SU-DHL-6 (cell line): ENCODE results near the gene LRRC25.

ENCODE experiments used
- H2AFZ ChIP-seq: fragments of 200-600 bp; sonication (generic); 2 replicates; pipeline ENCODE4 v1.6.1; 2014; ENCODE audit warnings: low read depth, mild to moderate bottlenecking, moderate library complexity, mixed read lengths, antibody characterized with exemption, low read length; ENCODE audit not compliant: severe bottlenecking
- H3F3A ChIP-seq: fragments of 200-600 bp; shearing (Covaris generic); 2 replicates; pipeline ENCODE4 v1.6.0; 2016; ENCODE audit warnings: antibody characterized with exemption, mild to moderate bottlenecking; ENCODE audit not compliant: insufficient read depth
- H3K27ac ChIP-seq: fragments of 200-600 bp; sonication (generic); 2 replicates; pipeline ENCODE4 v1.5.1; 2016; ENCODE audit warnings: low read depth, mild to moderate bottlenecking, low read length, moderate library complexity, mixed read lengths
- H3K27me3 ChIP-seq: fragments of 200-600 bp; sonication (generic), shearing (Covaris generic); 2 replicates; pipeline ENCODE4 v1.6.0; 2014; ENCODE audit warnings: mild to moderate bottlenecking, low read length
- H3K36me3 ChIP-seq: fragments of 200-600 bp; sonication (generic); 2 replicates; pipeline ENCODE4 v1.6.1; 2014; ENCODE audit warnings: mild to moderate bottlenecking, low read length, mixed read lengths
- H3K4me2 ChIP-seq: fragments of 300-600, 200-600 bp; shearing (Covaris generic), sonication (generic); 2 replicates; pipeline ENCODE4 v1.6.0; 2014; ENCODE audit warnings: low read length, low read depth, mild to moderate bottlenecking; ENCODE audit not compliant: poor library complexity, severe bottlenecking
- H3K4me3 ChIP-seq: fragments of 200-600 bp; sonication (generic); 2 replicates; pipeline ENCODE4 v1.5.1; 2014; ENCODE audit warnings: antibody characterized with exemption, low read length, mild to moderate bottlenecking, mixed read lengths; ENCODE audit not compliant: insufficient read depth, poor library complexity, severe bottlenecking
- H3K79me2 ChIP-seq: fragments of 200-600 bp; sonication (generic); 2 replicates; pipeline ENCODE4 v1.6.1; 2014; ENCODE audit warnings: mild to moderate bottlenecking, low read length, moderate library complexity; ENCODE audit not compliant: insufficient read depth
- H3K9ac ChIP-seq: fragments of 200-600 bp; sonication (generic); 2 replicates; pipeline ENCODE4 v1.7.0; 2014; ENCODE audit warnings: mild to moderate bottlenecking, low read length
- H3K9me2 ChIP-seq: fragments of 200-600 bp; sonication (generic); replicated peaks from 2 replicates; pipeline ENCODE4 v1.6.1; 2014; ENCODE audit warnings: low read length; ENCODE audit not compliant: insufficient read depth
- H3K9me3 ChIP-seq: fragments of 200-600 bp; sonication (generic); 2 replicates; pipeline ENCODE4 v1.6.1; 2014; ENCODE audit warnings: low read length, mixed read lengths; ENCODE audit not compliant: insufficient read depth
- H4K20me1 ChIP-seq: fragments of 200-600 bp; sonication (generic); 2 replicates; pipeline ENCODE4 v1.6.1; 2014; ENCODE audit warnings: low read depth, mild to moderate bottlenecking, antibody characterized with exemption, low read length, moderate library complexity, mixed read lengths
- EZH2phosphoT487 ChIP-seq: fragments of 200-600 bp; sonication (generic), shearing (Covaris generic); conservative IDR thresholded peaks from 2 replicates; pipeline ENCODE4 v1.6.1; 2018; ENCODE audit warnings: mild to moderate bottlenecking, antibody characterized with exemption, low read length, moderate library complexity, mixed read lengths
- TF ChIP-seq, protein P1 (sequence below): fragments of 200-600 bp; sonication (generic); IDR thresholded peaks from one replicate; pipeline ENCODE4 v1.5.1; 2017; ENCODE audit warnings: antibody characterized with exemption, mild to moderate bottlenecking, low read length, moderate library complexity; ENCODE audit not compliant: insufficient read depth, poor library complexity, severe bottlenecking

Gene LRRC25

DNA sequence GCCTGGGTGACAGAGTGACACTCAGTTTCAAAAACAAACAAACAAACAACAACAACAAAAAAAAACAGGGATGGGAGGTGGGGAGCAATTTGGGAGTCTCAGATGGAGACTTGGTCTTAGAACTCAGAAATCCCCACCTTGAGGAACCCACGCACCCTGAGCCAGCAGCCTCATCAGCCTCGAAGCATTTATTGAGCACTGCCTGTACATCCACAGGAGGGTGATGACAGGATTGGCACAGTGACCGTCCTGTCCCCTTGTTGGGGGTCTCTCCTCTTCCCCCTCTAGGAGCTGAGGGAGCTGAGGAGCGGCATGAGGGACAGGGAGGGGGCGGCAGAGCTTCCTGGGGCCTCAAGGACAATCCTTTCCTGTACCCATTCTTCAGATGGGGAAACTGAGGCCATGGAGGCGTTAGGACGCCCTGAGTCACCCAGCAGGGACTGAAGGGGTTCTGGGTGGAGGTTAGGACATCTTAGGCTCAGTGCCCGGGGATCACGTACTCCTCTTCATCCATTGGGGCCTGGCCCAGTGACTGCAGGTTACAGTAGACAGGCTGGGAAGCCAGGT, 5.8 kb downstream of the LRRC25 start:
- H3K9me3 ChIP-seq = no peaks in the 10 kb centered on the region
- H3K4me3 ChIP-seq = no peak overlapping the region
- H3K36me3 ChIP-seq = no peaks in the 10 kb centered on the region
- no peak overlapping the region for H3K9ac ChIP-seq
- H3F3A ChIP-seq = no peaks in the 10 kb centered on the region
- no peak for TF ChIP-seq EZH2phosphoT487
- TF ChIP-seq, protein P1, sequence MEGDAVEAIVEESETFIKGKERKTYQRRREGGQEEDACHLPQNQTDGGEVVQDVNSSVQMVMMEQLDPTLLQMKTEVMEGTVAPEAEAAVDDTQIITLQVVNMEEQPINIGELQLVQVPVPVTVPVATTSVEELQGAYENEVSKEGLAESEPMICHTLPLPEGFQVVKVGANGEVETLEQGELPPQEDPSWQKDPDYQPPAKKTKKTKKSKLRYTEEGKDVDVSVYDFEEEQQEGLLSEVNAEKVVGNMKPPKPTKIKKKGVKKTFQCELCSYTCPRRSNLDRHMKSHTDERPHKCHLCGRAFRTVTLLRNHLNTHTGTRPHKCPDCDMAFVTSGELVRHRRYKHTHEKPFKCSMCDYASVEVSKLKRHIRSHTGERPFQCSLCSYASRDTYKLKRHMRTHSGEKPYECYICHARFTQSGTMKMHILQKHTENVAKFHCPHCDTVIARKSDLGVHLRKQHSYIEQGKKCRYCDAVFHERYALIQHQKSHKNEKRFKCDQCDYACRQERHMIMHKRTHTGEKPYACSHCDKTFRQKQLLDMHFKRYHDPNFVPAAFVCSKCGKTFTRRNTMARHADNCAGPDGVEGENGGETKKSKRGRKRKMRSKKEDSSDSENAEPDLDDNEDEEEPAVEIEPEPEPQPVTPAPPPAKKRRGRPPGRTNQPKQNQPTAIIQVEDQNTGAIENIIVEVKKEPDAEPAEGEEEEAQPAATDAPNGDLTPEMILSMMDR = no peak
- no peaks in the 10 kb centered on the region for H3K9me2 ChIP-seq
- H3K79me2 ChIP-seq = no peaks in the 10 kb centered on the region
- no peak overlapping the region for H3K27ac ChIP-seq
- no peak overlapping the region for H2AFZ ChIP-seq
- H3K4me2 ChIP-seq = no peak overlapping the region
- H3K27me3 ChIP-seq = no peaks in the 10 kb centered on the region; the same call in 1 of the 2 replicates
- H4K20me1 ChIP-seq = no peaks in the 10 kb centered on the region

DNA sequence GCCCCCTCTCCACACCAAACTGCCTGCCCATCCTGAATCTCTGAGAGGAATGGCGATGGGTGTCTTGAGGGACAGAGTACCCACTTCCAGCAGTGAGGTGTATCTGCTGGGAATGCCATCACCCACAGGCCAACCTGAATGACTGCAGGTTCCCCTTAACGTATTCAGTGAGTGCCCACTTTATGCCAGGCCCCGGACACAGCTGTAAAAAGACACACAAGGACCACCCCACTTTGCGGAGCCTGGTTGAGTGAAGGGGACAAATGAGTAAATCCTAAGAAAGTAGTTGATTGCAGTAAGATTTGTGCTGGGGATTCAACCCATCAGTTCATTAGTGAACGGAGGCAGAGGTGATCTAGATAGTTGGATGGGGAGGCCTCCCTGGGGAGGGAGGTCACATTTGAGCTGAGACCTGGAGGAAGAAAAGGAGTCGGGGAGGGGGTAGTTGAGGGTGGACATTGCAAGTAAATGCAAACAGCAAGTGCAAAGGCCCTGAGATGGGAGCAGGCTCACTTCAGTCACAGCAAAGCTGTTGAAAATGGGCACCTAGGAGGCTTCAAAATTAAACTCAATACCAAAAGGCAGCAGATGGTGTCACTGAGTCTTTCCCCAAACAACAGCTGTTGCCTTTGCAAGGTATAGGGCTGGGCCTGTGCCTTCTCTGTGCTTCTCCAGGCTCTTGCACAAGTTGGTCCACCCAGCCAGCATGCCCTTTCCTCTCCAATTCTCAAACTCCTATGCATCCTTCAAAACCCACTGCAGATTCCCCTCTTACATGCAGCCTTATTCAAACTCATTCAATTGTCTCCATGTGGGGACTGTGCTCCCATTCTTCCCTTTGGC, 7.1 kb downstream of the LRRC25 start:
- H2AFZ ChIP-seq = no peak overlapping the region
- H3K9me3 ChIP-seq = no peaks in the 10 kb centered on the region
- H3K36me3 ChIP-seq = no peaks in the 10 kb centered on the region
- H3K4me3 ChIP-seq = no peak overlapping the region
- H3K27ac ChIP-seq = no peak overlapping the region
- H3K9me2 ChIP-seq = no peaks in the 10 kb centered on the region
- H3K27me3 ChIP-seq = no peaks in the 10 kb centered on the region
- H3F3A ChIP-seq = no peaks in the 10 kb centered on the region
- H3K79me2 ChIP-seq = no peaks in the 10 kb centered on the region
- no peak overlapping the region for H3K9ac ChIP-seq
- H3K4me2 ChIP-seq = no peak overlapping the region
- no peaks in the 10 kb centered on the region for H4K20me1 ChIP-seq
- TF ChIP-seq EZH2phosphoT487 = no peak
- TF ChIP-seq, protein P1 = no peak

DNA sequence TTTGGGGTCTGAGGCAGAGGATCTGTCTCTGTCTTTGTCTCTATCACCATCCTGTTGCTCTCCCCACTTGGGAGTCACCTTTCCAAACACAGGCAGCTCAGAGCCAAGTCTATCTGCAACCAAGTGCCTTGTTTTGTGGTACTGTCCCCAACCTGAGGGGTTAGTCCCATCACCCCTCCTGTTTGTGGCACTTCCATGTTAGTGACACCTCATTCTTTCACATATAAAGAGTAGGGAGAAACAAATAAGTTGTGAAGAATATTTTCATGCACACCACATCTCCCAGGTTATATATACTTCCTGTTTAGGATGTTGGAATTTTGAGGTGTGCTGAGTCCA, 7.7 kb downstream of the LRRC25 start:
- H3K27ac ChIP-seq = no peak overlapping the region
- H3K4me2 ChIP-seq = no peak overlapping the region
- TF ChIP-seq, protein P1 = no peak
- no peak for TF ChIP-seq EZH2phosphoT487
- H3K79me2 ChIP-seq = no peaks in the 10 kb centered on the region
- no peaks in the 10 kb centered on the region for H3K9me2 ChIP-seq
- H4K20me1 ChIP-seq = no peaks in the 10 kb centered on the region
- H3K27me3 ChIP-seq = no peaks in the 10 kb centered on the region
- no peak overlapping the region for H2AFZ ChIP-seq
- H3F3A ChIP-seq = no peaks in the 10 kb centered on the region
- no peaks in the 10 kb centered on the region for H3K9me3 ChIP-seq
- H3K36me3 ChIP-seq = no peaks in the 10 kb centered on the region
- no peak overlapping the region for H3K9ac ChIP-seq
- H3K4me3 ChIP-seq = no peak overlapping the region
